ENCODE measurements around the gene ZDHHC1. TPM values are rescaled to one million over a fixed set of nuclear protein-coding genes. Genes with fewer than 3 reads are reported as not detected.

ZDHHC1 gene
- total RNA-seq, 1 donor from 2014 or later: 9.5 TPM

DNA sequence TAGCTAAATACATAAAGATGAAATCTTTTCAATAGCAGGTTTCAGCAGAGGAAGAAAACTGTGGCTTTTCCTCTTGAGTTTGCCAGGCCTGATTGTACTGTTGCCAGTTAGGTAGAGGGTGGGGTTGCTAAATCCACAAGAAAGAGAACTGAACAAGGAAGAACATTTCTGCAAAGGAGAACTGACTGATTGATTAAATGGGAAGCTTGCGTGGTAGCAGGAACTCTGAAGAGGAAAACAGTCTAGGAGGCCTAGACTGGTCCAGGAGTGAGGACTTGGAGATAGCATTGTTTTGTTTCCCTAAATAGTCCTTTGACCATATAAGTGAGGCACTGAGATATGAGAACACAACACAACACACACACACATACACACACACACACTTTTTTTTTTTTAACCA, 70.9 kb downstream of the ZDHHC1 start:
- Histone ChIP-seq H3K27me3 (ENCODE audit: control insufficient read depth, insufficient read depth, low read length) (no peaks in the 10 kb centered on the region), H3K36me3 (ENCODE audit: control insufficient read depth, insufficient read depth, low read length) (no peaks in the 10 kb centered on the region), H3K4me3 (ENCODE audit: low read depth, low read length) (no peak overlapping the region)
- no peak for DNase-seq (ENCODE audit: low read depth)
- TF ChIP-seq, protein P1, sequence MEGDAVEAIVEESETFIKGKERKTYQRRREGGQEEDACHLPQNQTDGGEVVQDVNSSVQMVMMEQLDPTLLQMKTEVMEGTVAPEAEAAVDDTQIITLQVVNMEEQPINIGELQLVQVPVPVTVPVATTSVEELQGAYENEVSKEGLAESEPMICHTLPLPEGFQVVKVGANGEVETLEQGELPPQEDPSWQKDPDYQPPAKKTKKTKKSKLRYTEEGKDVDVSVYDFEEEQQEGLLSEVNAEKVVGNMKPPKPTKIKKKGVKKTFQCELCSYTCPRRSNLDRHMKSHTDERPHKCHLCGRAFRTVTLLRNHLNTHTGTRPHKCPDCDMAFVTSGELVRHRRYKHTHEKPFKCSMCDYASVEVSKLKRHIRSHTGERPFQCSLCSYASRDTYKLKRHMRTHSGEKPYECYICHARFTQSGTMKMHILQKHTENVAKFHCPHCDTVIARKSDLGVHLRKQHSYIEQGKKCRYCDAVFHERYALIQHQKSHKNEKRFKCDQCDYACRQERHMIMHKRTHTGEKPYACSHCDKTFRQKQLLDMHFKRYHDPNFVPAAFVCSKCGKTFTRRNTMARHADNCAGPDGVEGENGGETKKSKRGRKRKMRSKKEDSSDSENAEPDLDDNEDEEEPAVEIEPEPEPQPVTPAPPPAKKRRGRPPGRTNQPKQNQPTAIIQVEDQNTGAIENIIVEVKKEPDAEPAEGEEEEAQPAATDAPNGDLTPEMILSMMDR (IDR thresholded peaks at IDR 0.05; ENCODE audit: insufficient read depth, low read length, poor library complexity, severe bottlenecking): no peak

Other genes starting within 250 kb of the ZDHHC1 start
- gene NOL3, start 245.9 kb downstream of the ZDHHC1 start, total RNA-seq: 23.9 and 28.3 TPM in 2 replicates
- 10.8 and 16.0 TPM in 2 replicates for gene MATCAP1, start 232.5 kb downstream of the ZDHHC1 start, total RNA-seq
- 0.21 and 0.25 TPM in 2 replicates for gene EXOC3L1, start 226.3 kb downstream of the ZDHHC1 start, total RNA-seq
- 84.9 and 109 TPM in 2 replicates for gene E2F4, start 224.3 kb downstream of the ZDHHC1 start, total RNA-seq
- gene ELMO3, start 217.3 kb downstream of the ZDHHC1 start, total RNA-seq: 5.2 and 5.9 TPM in 2 replicates
- 55.9 and 59.3 TPM in 2 replicates for gene TMEM208, start 189.3 kb downstream of the ZDHHC1 start, total RNA-seq
- gene FHOD1, start 169.0 kb downstream of the ZDHHC1 start, total RNA-seq: 3.8 and 11.4 TPM in 2 replicates
- gene SLC9A5, start 167.5 kb downstream of the ZDHHC1 start, total RNA-seq: 0.07 TPM in 1 of 2 replicates, not detected in the other
- gene PLEKHG4, start 136.9 kb downstream of the ZDHHC1 start, total RNA-seq: 9.7 and 19.7 TPM in 2 replicates
- 0.08 and 0.21 TPM in 2 replicates for gene KCTD19, start 89.7 kb downstream of the ZDHHC1 start, total RNA-seq
- gene LRRC36, start 89.7 kb downstream of the ZDHHC1 start, total RNA-seq: 0.41 and 0.54 TPM in 2 replicates
- gene TPPP3, start 23.0 kb downstream of the ZDHHC1 start, total RNA-seq: 0.46 and 1.4 TPM in 2 replicates
- gene HSD11B2, start 14.6 kb upstream of the ZDHHC1 start, total RNA-seq: 0.96 and 5.8 TPM in 2 replicates
- 157 and 233 TPM in 2 replicates for gene ATP6V0D1, start 64.7 kb upstream of the ZDHHC1 start, total RNA-seq
- gene AGRP, start 67.1 kb upstream of the ZDHHC1 start, total RNA-seq: not detected in 2 replicates
- 72.1 and 91.0 TPM in 2 replicates for gene RIPOR1, start 112.4 kb upstream of the ZDHHC1 start, total RNA-seq
- gene CTCF, start 146.0 kb upstream of the ZDHHC1 start, total RNA-seq: 40.7 and 45.0 TPM in 2 replicates
- gene CARMIL2, start 228.7 kb upstream of the ZDHHC1 start, total RNA-seq: 6.4 and 7.7 TPM in 2 replicates
- 29.1 and 36.4 TPM in 2 replicates for gene ACD, start 243.8 kb upstream of the ZDHHC1 start, total RNA-seq
- gene PARD6A, start 244.5 kb upstream of the ZDHHC1 start, total RNA-seq: 6.5 and 12.1 TPM in 2 replicates